Measurements from ENCODE around the gene CLN5.

Gene CLN5

DNA sequence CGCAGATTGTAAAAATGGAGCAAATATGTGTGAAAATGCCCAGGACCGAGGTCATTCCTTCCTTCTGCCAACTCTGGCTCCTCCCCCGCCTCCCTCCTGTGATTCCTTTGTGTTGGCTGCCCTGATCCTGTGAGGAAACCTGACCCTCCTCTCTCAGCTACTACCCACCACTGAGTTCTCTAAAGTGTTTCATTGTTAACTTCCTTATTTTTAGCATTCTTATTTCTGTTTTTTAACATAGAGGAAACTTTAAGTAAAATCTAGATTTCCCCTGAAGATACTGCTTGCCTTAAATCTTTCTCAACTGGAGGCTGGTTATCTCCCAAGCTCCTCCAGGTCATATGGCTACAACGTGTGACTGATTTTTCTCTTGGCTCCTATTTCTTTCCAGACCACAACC lies 56.8 kb downstream of the CLN5 start:
- no peak for DNase-seq (ENCODE audit: low read depth, low spot score)
- no peak overlapping the region for H3K27ac ChIP-seq

DNA sequence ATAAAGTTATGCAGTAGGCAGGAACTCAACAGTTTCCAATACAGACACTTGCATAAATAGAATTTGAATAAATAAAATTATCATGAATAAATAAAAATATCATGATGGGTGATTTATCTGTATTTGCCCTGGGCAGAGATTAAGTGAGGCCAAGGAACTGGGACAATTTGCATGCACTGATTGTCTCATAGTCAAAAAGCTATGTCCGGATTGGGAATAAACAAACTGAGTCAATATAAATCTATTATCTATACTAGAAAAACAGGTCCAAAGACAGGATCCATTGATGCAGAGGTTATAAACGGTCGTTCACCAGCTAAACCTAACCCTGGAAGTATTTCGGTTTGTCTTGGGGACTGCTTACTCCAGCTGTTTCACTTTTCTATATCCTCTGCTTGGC lies 61.3 kb downstream of the CLN5 start:
- DNase-seq (ENCODE audit: low read depth, low spot score) = no peak
- no peak overlapping the region for H3K27ac ChIP-seq

Data from epithelial cell of prostate (primary cell).